ENCODE data around the gene NKG7. TPM values are rescaled to one million over a fixed set of nuclear protein-coding genes. Genes with fewer than 3 reads are reported as not detected.

The NKG7 gene
- total RNA-seq, 3 donors from 2014 or later (not counting 1 experiment from before 2014, with no cell fraction given): 2,907 to 3,894 (median 3,151) TPM

DNA sequence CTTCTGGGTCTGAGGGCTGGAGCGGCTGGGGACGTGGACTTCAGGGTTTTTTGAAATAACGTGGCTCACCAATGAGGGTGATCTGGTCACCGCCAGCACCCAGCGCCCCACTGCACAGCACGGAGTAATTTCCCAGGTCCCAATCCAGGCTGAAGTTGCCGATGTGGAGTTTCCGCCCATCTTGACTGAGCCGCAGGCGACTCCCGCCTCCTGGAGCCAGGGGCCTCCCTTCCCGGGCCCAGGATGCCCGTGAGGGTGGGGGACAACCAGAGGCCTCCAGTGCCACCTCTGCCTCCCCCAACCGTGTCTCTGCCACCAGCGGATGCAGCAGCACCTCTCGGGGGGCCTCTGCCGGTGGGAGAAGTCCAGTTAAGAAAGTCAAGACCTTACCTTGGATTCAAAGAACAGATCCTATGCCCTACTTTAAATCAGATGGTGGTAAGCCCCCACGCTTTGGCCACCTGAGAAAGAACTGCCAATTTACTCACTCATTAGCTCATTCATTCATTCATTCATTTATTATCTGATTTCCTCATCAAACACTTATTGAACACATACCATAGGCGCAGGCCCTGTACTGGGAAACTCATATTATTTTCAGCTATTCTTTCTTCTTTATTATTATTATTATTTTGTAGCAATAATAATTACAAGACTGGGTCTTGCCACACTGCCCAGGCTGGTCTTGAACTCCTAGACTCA, 34.4 kb downstream of the NKG7 start:
- peaks cover 23% of the 10 kb centered on the region for H3K4me1 ChIP-seq (ENCODE audit: control insufficient read depth, insufficient read depth, low read length)
- Mint-ChIP-seq H3K36me3 (no peaks in the 10 kb centered on the region), H3K27me3 (ENCODE audit: low read depth in 2 of 2) (peaks cover 0 to 17% of the 10 kb centered on the region in 2 donors), H3K9me3 (no peaks in the 10 kb centered on the region), H3K4me1 (peaks cover 8 to 26% of the 10 kb centered on the region in 2 donors), H3K27ac (peak overlapping the region in 1 of 2 donors; percentile 87), H3K4me3 (no peak overlapping the region)
- no peaks in the 10 kb centered on the region for H3K27me3 ChIP-seq (ENCODE audit: control insufficient read depth, insufficient read depth, low read length)
- DNase-seq (no peak), ATAC-seq (no peak)
- intact Hi-C loops (cut with micrococcal nuclease): loop anchor here (1.0 to 2.0 kb wide), 5 partner anchors 29 to 319 kb away; partner anchors contain the start of gene ETFB
- no peaks in the 10 kb centered on the region for H3K36me3 ChIP-seq (ENCODE audit: control insufficient read depth, insufficient read depth, low read length)
- 90% methylated on average over 18 of the region's 19 CpGs for WGBS (ENCODE audit: insufficient coverage)
- H3K27ac ChIP-seq (ENCODE audit: low read length): no peak overlapping the region
- no peak for TF ChIP-seq CTCF (IDR thresholded peaks at IDR 0.05)
- no peaks in the 10 kb centered on the region for H3K9me3 ChIP-seq (ENCODE audit: control insufficient read depth, insufficient read depth, low read length)
- no peak overlapping the region for H3K4me3 ChIP-seq (ENCODE audit: low read length)

- Histone ChIP-seq H3K4me1 (ENCODE audit: control insufficient read depth, insufficient read depth, low read length) (peaks cover 23% of the 10 kb centered on the region), H3K27ac (ENCODE audit: low read length) (no peak overlapping the region), H3K27me3 (ENCODE audit: control insufficient read depth, insufficient read depth, low read length) (no peaks in the 10 kb centered on the region), H3K36me3 (ENCODE audit: control insufficient read depth, insufficient read depth, low read length) (no peaks in the 10 kb centered on the region), H3K4me3 (ENCODE audit: low read length) (no peak overlapping the region), H3K9me3 (ENCODE audit: control insufficient read depth, insufficient read depth, low read length) (no peaks in the 10 kb centered on the region)
- Mint-ChIP-seq H3K27me3 (ENCODE audit: low read depth in 2 of 2) (peaks cover under 1 to 17% of the 10 kb centered on the region in 2 donors), H3K4me3 (no peak overlapping the region), H3K36me3 (no peaks in the 10 kb centered on the region), H3K27ac (no peak overlapping the region), H3K9me3 (no peaks in the 10 kb centered on the region), H3K4me1 (peaks cover 8 to 20% of the 10 kb centered on the region in 2 donors)
- ATAC-seq (no peak), DNase-seq (no peak)
- TF ChIP-seq CTCF (IDR thresholded peaks at IDR 0.05): no peak
- WGBS (ENCODE audit: insufficient coverage): 97% methylated on average over 13 of the region's 13 CpGs
- intact Hi-C loops (cut with micrococcal nuclease): no loop called here
Observed at GRCh38 chr19:51337141-51337860, 35.2 kb downstream of the NKG7 start.

DNA sequence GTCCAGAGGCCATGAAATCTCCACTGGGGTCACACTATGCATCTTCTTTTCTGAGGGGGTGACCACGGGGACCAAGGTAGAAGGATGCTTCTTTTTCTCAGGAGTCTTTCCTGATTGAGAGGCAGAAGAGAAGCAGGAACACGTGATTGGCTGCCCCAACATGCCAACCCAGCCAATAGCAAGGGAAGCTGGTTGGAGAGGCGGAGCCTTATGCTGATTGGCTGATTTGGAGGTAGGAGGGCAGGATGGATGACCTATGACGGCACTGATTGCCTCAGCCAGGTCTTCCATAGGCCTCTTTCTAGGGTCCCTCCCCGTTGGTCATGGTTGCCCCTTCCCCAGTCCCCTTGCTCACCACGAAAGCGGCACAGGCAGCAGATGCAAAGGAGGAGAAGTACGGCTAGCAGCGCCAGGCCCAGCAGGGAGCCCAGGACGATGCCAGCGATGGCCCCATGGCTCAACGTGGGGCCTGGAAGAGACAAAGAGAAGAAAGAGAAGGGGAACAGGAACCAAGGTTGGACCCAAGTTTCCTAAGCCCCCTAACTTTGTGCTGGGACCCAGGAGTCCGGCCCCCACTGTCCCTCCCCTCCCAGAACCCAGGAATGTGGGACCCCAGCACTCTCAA, 38.5 kb downstream of the NKG7 start:
- Histone ChIP-seq H3K36me3 (ENCODE audit: control insufficient read depth, insufficient read depth, low read length) (no peaks in the 10 kb centered on the region), H3K27ac (ENCODE audit: low read length) (no peak overlapping the region), H3K27me3 (ENCODE audit: control insufficient read depth, insufficient read depth, low read length) (no peaks in the 10 kb centered on the region), H3K9me3 (ENCODE audit: control insufficient read depth, insufficient read depth, low read length) (no peaks in the 10 kb centered on the region), H3K4me1 (ENCODE audit: control insufficient read depth, insufficient read depth, low read length) (peaks cover 7% of the 10 kb centered on the region), H3K4me3 (ENCODE audit: low read length) (no peak overlapping the region)
- Mint-ChIP-seq H3K27ac (no peak overlapping the region), H3K4me1 (peaks cover under 1 to 12% of the 10 kb centered on the region in 2 donors), H3K4me3 (no peak overlapping the region), H3K27me3 (ENCODE audit: low read depth in 2 of 2) (peaks cover 15 to 18% of the 10 kb centered on the region in 2 donors), H3K36me3 (no peaks in the 10 kb centered on the region), H3K9me3 (no peaks in the 10 kb centered on the region)
- TF ChIP-seq CTCF (IDR thresholded peaks at IDR 0.05): no peak
- DNase-seq: no peak
- WGBS (ENCODE audit: insufficient coverage): 91% methylated on average over 13 of the region's 13 CpGs
- intact Hi-C loops (cut with micrococcal nuclease): no loop called here
- no peak for ATAC-seq
